DOHH2 (cell line): ENCODE data around the gene INPP4A.

ENCODE experiments used
- H3F3A ChIP-seq: fragments of 200-600 bp; sonication (generic), shearing (Covaris generic); 2 replicates; pipeline ENCODE4 v1.6.0; 2016; ENCODE audit warnings: antibody characterized with exemption, mild to moderate bottlenecking; ENCODE audit not compliant: control insufficient read depth, insufficient read depth
- H3K27ac ChIP-seq: fragments of 200-600 bp; sonication (generic); 2 replicates; pipeline ENCODE4 v1.5.1; 2014; ENCODE audit warnings: low read depth, mild to moderate bottlenecking, low read length, moderate library complexity
- H3K27me3 ChIP-seq: fragments of 200-600 bp; sonication (generic); 2 replicates; pipeline ENCODE4 v1.6.1; 2014; ENCODE audit warnings: mild to moderate bottlenecking, low read length, mixed read lengths; ENCODE audit not compliant: control insufficient read depth
- H3K36me3 ChIP-seq: fragments of 200-600 bp; sonication (generic); 2 replicates; pipeline ENCODE4 v1.6.1; 2014; ENCODE audit warnings: mild to moderate bottlenecking, low read length, moderate library complexity, mixed read lengths; ENCODE audit not compliant: control insufficient read depth
- H3K4me1 ChIP-seq: fragments of 200-600 bp; sonication (generic); 2 replicates; pipeline ENCODE4 v1.6.1; 2014; ENCODE audit warnings: mild to moderate bottlenecking, low read length, mixed read lengths; ENCODE audit not compliant: control insufficient read depth
- H3K4me2 ChIP-seq: fragments of 200-600 bp; sonication (generic); 2 replicates; pipeline ENCODE4 v1.6.0; 2014; ENCODE audit warnings: mild to moderate bottlenecking, low read length, moderate library complexity
- H3K4me3 ChIP-seq: fragments of 200-600 bp; sonication (generic); 2 replicates; pipeline ENCODE4 v1.5.1; 2014; ENCODE audit warnings: mild to moderate bottlenecking, low read length, mixed read lengths
- H3K79me2 ChIP-seq: fragments of 200-600 bp; sonication (generic); 2 replicates; pipeline ENCODE4 v1.6.1; 2014; ENCODE audit warnings: mild to moderate bottlenecking, low read length, mixed read lengths; ENCODE audit not compliant: control insufficient read depth
- H3K9me2 ChIP-seq: fragments of 200-600 bp; sonication (generic); replicated peaks from 2 replicates; pipeline ENCODE4 v1.6.1; 2014; ENCODE audit warnings: mild to moderate bottlenecking, low read length, mixed read lengths; ENCODE audit not compliant: control insufficient read depth
- H3K9me3 ChIP-seq: fragments of 200-600 bp; sonication (generic); 2 replicates; pipeline ENCODE4 v1.6.1; 2014; ENCODE audit warnings: antibody characterized with exemption, low read length, mixed read lengths; ENCODE audit not compliant: control insufficient read depth, insufficient read depth
- H4K20me1 ChIP-seq: fragments of 200-600 bp; sonication (generic); 2 replicates; pipeline ENCODE4 v1.6.0; 2014; ENCODE audit warnings: low read depth, mild to moderate bottlenecking, antibody characterized with exemption, low read length, moderate library complexity; ENCODE audit not compliant: control insufficient read depth, insufficient read depth
- EZH2phosphoT487 ChIP-seq: fragments of 200-600 bp; sonication (generic); IDR thresholded peaks from 2 replicates; pipeline ENCODE4 v1.6.1; 2017; ENCODE audit warnings: borderline replicate concordance, mild to moderate bottlenecking, antibody characterized with exemption, low read length, moderate library complexity, mixed read lengths
- TF ChIP-seq, protein P1 (sequence below): fragments of 200-600 bp; sonication (generic); IDR thresholded peaks from one replicate; pipeline ENCODE4 v1.5.1; 2014; ENCODE audit warnings: antibody characterized with exemption, mild to moderate bottlenecking, low read depth, low read length; ENCODE audit not compliant: poor library complexity, severe bottlenecking

INPP4A gene

DNA sequence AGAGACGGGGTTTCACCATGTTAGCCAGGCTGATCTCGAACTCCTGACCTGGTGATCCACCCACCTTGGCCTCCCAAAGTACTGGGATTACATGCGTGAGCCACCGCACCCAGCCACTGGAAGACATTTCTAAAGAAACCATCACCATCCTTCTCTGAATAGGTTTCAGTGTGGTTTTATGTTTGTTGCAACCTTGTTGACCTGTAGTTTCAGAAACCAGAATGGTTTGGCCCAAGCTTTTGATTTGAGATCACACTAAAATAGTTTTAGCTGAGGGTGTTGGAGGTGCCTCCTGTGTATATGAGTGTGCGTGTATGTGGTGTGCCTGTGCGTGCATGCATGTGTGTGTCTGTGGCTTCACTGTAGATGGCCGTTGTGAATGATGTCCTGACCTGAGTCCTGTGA lies 26.2 kb downstream of the INPP4A start:
- Histone ChIP-seq H3K36me3 (no peaks in the 10 kb centered on the region), H3K27ac (no peak overlapping the region), H3K4me3 (no peak overlapping the region), H3K9me2 (no peaks in the 10 kb centered on the region), H3K79me2 (peaks cover 14% of the 10 kb centered on the region), H3K4me1 (peaks cover 7% of the 10 kb centered on the region), H3F3A (no peaks in the 10 kb centered on the region), H3K9me3 (no peaks in the 10 kb centered on the region), H3K4me2 (no peak overlapping the region), H4K20me1 (peaks cover 7% of the 10 kb centered on the region; the same call in 1 of the 2 replicates), H3K27me3 (no peaks in the 10 kb centered on the region)
- TF ChIP-seq EZH2phosphoT487 = no peak
- TF ChIP-seq, protein P1, sequence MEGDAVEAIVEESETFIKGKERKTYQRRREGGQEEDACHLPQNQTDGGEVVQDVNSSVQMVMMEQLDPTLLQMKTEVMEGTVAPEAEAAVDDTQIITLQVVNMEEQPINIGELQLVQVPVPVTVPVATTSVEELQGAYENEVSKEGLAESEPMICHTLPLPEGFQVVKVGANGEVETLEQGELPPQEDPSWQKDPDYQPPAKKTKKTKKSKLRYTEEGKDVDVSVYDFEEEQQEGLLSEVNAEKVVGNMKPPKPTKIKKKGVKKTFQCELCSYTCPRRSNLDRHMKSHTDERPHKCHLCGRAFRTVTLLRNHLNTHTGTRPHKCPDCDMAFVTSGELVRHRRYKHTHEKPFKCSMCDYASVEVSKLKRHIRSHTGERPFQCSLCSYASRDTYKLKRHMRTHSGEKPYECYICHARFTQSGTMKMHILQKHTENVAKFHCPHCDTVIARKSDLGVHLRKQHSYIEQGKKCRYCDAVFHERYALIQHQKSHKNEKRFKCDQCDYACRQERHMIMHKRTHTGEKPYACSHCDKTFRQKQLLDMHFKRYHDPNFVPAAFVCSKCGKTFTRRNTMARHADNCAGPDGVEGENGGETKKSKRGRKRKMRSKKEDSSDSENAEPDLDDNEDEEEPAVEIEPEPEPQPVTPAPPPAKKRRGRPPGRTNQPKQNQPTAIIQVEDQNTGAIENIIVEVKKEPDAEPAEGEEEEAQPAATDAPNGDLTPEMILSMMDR = no peak

DNA sequence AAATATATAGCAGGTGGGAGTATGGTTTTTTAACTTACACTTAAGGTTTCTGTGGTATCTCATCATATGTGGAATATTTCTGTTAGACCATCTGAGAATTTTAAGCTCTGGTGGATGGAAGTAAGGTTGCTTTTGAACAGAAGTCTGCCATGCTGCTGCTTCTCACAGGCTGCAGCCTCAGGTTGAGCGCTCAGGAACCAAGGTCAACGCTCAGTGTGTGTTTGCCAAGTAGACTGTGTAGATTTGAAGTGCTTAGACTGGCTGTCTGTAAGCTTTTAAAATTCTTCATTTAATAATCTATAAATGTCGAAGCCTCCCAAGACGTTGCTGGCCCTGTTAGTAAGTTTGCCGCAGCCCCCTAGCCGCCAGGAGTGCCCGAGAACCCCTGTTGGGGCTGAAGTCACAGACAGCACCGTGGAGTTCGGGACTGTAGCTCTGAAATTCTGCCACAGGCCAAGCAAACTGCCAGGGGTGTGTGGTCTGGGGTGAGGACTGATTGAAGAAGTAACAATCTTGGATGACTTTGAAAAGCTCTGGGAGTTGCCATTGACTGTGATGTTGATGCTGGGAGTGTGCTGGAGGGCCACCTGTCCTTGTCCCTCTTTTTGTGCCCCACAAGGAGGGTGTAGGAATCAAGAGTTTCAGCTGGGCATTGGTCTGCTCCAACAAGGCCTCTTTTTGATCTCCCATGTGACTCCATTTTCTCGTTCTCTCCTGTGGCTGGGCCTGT lies 26.9 kb downstream of the INPP4A start:
- Histone ChIP-seq H3K27ac (no peak overlapping the region), H3K36me3 (no peaks in the 10 kb centered on the region), H3F3A (no peaks in the 10 kb centered on the region), H3K27me3 (no peaks in the 10 kb centered on the region), H3K9me2 (no peaks in the 10 kb centered on the region), H3K9me3 (no peaks in the 10 kb centered on the region), H3K4me1 (peaks cover under 1% of the 10 kb centered on the region), H4K20me1 (peaks cover 7% of the 10 kb centered on the region; the same call in 1 of the 2 replicates), H3K79me2 (peaks cover 9% of the 10 kb centered on the region), H3K4me3 (no peak overlapping the region), H3K4me2 (no peak overlapping the region)
- TF ChIP-seq, protein P1 = no peak
- TF ChIP-seq EZH2phosphoT487 = no peak

DNA sequence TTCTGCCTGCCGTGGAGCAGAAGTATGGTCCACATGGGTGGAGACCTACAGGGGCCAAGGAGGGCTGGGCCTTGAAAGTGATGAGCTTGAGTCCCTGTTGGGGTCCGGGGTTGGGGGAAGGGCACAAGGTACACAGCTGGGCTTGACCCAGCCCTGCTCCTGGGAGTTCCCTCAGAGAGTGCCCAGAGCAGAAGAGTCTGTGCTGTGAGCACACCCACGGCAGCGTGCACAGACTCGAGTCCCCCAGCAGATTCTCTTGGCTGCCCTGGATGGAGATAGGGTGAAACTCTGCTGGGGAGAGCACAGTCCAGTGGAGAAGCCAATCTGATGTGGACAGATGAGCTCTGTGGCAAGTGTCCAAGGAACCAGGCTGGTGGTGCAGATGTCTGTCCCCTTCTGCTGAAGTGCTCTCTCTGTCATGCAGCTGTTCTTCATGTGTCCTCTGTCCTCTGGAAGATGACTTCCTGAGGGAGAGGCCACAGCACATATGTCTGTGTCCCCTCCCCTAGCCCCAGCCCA lies 27.5 kb downstream of the INPP4A start:
- Histone ChIP-seq H3K9me3 (no peaks in the 10 kb centered on the region), H3K4me2 (no peak overlapping the region), H3K27me3 (no peaks in the 10 kb centered on the region), H3K36me3 (no peaks in the 10 kb centered on the region), H3F3A (no peaks in the 10 kb centered on the region), H3K4me1 (no peaks in the 10 kb centered on the region; the same call in 1 of the 2 replicates), H4K20me1 (peaks cover 7% of the 10 kb centered on the region; the same call in 1 of the 2 replicates), H3K27ac (no peak overlapping the region), H3K79me2 (peaks cover 2% of the 10 kb centered on the region), H3K9me2 (no peaks in the 10 kb centered on the region), H3K4me3 (no peak overlapping the region)
- TF ChIP-seq, protein P1 = no peak
- TF ChIP-seq EZH2phosphoT487 = no peak
